Loucy (cell line): Measurements from ENCODE around the gene ROBO1.

ENCODE experiments used
- H2AFZ ChIP-seq: fragments of 200-600 bp; sonication (generic); 2 replicates; pipeline ENCODE4 v1.6.0; 2016; ENCODE audit warnings: antibody characterized with exemption, mild to moderate bottlenecking, low read length, moderate library complexity
- H3F3A ChIP-seq: fragments of 200-600 bp; 2 replicates; pipeline ENCODE4 v1.6.0; 2016; ENCODE audit warnings: antibody characterized with exemption, low read depth, mild to moderate bottlenecking
- H3K27me3 ChIP-seq: fragments of 200-600 bp; sonication (generic); 2 replicates; pipeline ENCODE4 v1.6.1; 2014; ENCODE audit warnings: low read length, mild to moderate bottlenecking; ENCODE audit not compliant: insufficient read depth, poor library complexity, severe bottlenecking
- H3K36me3 ChIP-seq: fragments of 200-600 bp; sonication (generic); 2 replicates; pipeline ENCODE4 v1.6.1; 2016; ENCODE audit warnings: low read length; ENCODE audit not compliant: insufficient read depth
- H3K4me1 ChIP-seq: fragments of 200-600 bp; sonication (generic); 2 replicates; pipeline ENCODE4 v1.5.1; 2014; ENCODE audit warnings: low read length, mild to moderate bottlenecking; ENCODE audit not compliant: insufficient read depth, poor library complexity, severe bottlenecking
- H3K4me2 ChIP-seq: fragments of 200-600 bp; sonication (generic); 2 replicates; pipeline ENCODE4 v1.6.0; 2014; ENCODE audit warnings: antibody characterized with exemption, low read length, low read depth, mild to moderate bottlenecking; ENCODE audit not compliant: poor library complexity, severe bottlenecking
- H3K4me3 ChIP-seq: fragments of 200-600 bp; sonication (generic); 2 replicates; pipeline ENCODE4 v1.5.1; 2014; ENCODE audit warnings: low read length, mild to moderate bottlenecking, mixed read lengths; ENCODE audit not compliant: poor library complexity, severe bottlenecking
- H3K79me2 ChIP-seq: fragments of 200-600 bp; sonication (generic); 2 replicates; pipeline ENCODE4 v1.6.1; 2014; ENCODE audit warnings: low read length; ENCODE audit not compliant: insufficient read depth
- H3K9ac ChIP-seq: fragments of 200-600 bp; sonication (generic); 2 replicates; pipeline ENCODE4 v1.6.0; 2014; ENCODE audit warnings: mild to moderate bottlenecking, low read depth, low read length, moderate library complexity; ENCODE audit not compliant: poor library complexity, severe bottlenecking
- H3K9me2 ChIP-seq: fragments of 200-600 bp; sonication (generic); replicated peaks from 2 replicates; pipeline ENCODE4 v1.6.1; 2016; ENCODE audit warnings: low read depth, low read length, mixed read lengths
- H3K9me3 ChIP-seq: fragments of 200-600 bp; sonication (generic); 2 replicates; pipeline ENCODE4 v1.6.1; 2014; ENCODE audit warnings: mild to moderate bottlenecking, antibody characterized with exemption, low read length, low read depth; ENCODE audit not compliant: insufficient read depth
- H4K20me1 ChIP-seq: fragments of 200-600 bp; sonication (generic); 2 replicates; pipeline ENCODE4 v1.6.0; 2014; ENCODE audit warnings: antibody characterized with exemption, low read length, mild to moderate bottlenecking; ENCODE audit not compliant: insufficient read depth, poor library complexity, severe bottlenecking
- EZH2phosphoT487 ChIP-seq: fragments of 200-600 bp; IDR thresholded peaks from 2 replicates; pipeline ENCODE4 v1.6.1; 2018; ENCODE audit warnings: antibody characterized with exemption, mild to moderate bottlenecking, moderate library complexity, borderline replicate concordance
- TF ChIP-seq, protein P1 (sequence below): fragments of 200-600 bp; sonication (generic); conservative IDR thresholded peaks from 2 replicates; pipeline ENCODE4 v1.5.1; 2014; ENCODE audit warnings: mild to moderate bottlenecking, antibody characterized with exemption, low read length

The ROBO1 gene

DNA sequence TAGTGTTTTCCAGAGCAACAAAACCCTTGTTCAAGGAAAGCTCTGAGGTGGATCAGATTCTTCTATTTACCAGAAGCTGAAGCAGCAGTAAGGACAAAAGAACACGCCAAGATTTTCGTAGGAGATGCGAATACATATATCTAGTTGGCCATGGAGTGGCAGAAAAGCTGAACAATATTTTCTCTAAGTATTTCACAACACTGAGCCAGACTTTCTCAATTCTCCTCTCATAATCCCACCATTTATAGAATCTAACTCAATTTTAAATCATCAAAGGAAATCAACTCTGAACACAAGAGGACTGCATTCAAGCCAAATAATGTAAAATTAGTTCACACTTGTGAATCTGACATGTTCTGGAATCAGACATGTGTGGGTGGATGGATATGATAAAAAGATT lies 775.0 kb downstream of the ROBO1 start:
- Histone ChIP-seq H4K20me1 (no peaks in the 10 kb centered on the region), H3K4me2 (no peak overlapping the region), H3K9ac (no peak overlapping the region), H3F3A (no peaks in the 10 kb centered on the region), H3K9me3 (no peaks in the 10 kb centered on the region), H2AFZ (no peak overlapping the region), H3K79me2 (no peaks in the 10 kb centered on the region), H3K4me3 (no peak overlapping the region), H3K36me3 (no peaks in the 10 kb centered on the region), H3K9me2 (no peaks in the 10 kb centered on the region), H3K27me3 (no peaks in the 10 kb centered on the region), H3K4me1 (no peaks in the 10 kb centered on the region)
- TF ChIP-seq, protein P1, sequence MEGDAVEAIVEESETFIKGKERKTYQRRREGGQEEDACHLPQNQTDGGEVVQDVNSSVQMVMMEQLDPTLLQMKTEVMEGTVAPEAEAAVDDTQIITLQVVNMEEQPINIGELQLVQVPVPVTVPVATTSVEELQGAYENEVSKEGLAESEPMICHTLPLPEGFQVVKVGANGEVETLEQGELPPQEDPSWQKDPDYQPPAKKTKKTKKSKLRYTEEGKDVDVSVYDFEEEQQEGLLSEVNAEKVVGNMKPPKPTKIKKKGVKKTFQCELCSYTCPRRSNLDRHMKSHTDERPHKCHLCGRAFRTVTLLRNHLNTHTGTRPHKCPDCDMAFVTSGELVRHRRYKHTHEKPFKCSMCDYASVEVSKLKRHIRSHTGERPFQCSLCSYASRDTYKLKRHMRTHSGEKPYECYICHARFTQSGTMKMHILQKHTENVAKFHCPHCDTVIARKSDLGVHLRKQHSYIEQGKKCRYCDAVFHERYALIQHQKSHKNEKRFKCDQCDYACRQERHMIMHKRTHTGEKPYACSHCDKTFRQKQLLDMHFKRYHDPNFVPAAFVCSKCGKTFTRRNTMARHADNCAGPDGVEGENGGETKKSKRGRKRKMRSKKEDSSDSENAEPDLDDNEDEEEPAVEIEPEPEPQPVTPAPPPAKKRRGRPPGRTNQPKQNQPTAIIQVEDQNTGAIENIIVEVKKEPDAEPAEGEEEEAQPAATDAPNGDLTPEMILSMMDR, result no peak
- TF ChIP-seq EZH2phosphoT487, result no peak

DNA sequence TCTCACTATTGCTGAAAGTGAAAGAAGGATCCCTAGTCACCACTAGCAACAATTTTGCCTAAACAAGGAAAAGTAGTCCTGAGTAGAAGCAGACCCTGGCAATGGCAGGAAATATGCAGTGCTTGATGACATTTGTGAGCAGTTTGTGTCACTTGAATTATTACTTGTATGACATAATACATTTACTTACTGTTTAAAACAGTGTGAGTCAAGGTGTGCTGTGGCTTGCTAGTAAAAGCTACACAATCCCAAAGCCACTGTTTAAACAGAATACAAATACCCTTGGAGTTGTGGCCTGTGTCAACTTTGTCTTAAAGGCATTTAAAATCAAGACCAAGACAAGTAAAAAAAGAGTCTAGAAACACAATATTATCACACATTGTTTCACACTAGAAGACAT lies 775.4 kb downstream of the ROBO1 start:
- Histone ChIP-seq H3K79me2 (no peaks in the 10 kb centered on the region), H3K36me3 (no peaks in the 10 kb centered on the region)
- TF ChIP-seq, protein P1, result no peak
- TF ChIP-seq EZH2phosphoT487, result no peak

DNA sequence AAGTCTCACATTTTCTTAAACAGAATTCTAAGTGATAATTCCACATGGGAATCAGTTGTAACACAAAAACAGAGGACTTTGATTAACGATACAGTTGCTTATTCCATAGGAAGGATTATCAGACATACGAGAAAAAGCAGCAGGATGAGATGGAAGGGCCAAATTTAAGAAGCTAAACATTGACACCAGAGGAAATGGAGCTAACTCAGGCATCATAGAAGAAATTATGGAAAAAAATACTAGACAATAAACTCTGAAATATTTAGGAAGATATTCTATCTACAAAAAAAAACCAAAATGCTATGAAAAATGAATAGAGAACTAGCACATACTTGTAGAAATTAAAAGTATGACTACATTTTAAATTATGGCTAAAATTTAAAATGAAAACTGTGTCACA lies 776.1 kb downstream of the ROBO1 start:
- no peaks in the 10 kb centered on the region for H3K9me3 ChIP-seq
- no peak overlapping the region for H2AFZ ChIP-seq
- H3K9ac ChIP-seq, result no peak overlapping the region
- TF ChIP-seq, protein P1, result no peak
- no peak for TF ChIP-seq EZH2phosphoT487
- no peak overlapping the region for H3K4me3 ChIP-seq
- H3F3A ChIP-seq, result no peaks in the 10 kb centered on the region
- no peaks in the 10 kb centered on the region for H3K27me3 ChIP-seq
- H3K4me2 ChIP-seq, result no peak overlapping the region
- H3K9me2 ChIP-seq, result no peaks in the 10 kb centered on the region
- H3K79me2 ChIP-seq, result no peaks in the 10 kb centered on the region
- H3K36me3 ChIP-seq, result no peaks in the 10 kb centered on the region
- H4K20me1 ChIP-seq, result no peaks in the 10 kb centered on the region
- H3K4me1 ChIP-seq, result no peaks in the 10 kb centered on the region

More for the DNA sequence above, 775.4 kb downstream of the ROBO1 start:
- no peak overlapping the region for H3K9ac ChIP-seq
- H3K4me3 ChIP-seq, result no peak overlapping the region
- no peaks in the 10 kb centered on the region for H3K27me3 ChIP-seq
- no peak overlapping the region for H2AFZ ChIP-seq
- H3K4me2 ChIP-seq, result no peak overlapping the region
- H3K4me1 ChIP-seq, result no peaks in the 10 kb centered on the region
- H4K20me1 ChIP-seq, result no peaks in the 10 kb centered on the region
- H3F3A ChIP-seq, result no peaks in the 10 kb centered on the region
- no peaks in the 10 kb centered on the region for H3K9me2 ChIP-seq
- no peaks in the 10 kb centered on the region for H3K9me3 ChIP-seq
